ENCODE results near the gene SLC39A1. TPM values are rescaled to one million over a fixed set of nuclear protein-coding genes. Genes with fewer than 3 reads are reported as not detected.
A peak's percentile ranks its signal among the peaks of the same experiment; 100 is the strongest.

SLC39A1 gene
- total and polyA plus RNA-seq, 9 of the 15 experiments (the other 6 are each of a cell fraction or from before 2014, with no cell fraction given), result 9.9 to 81.1 (median 62.7) TPM

GRCh38 chr1:153977250-153978240 is 14.2 kb upstream of the SLC39A1 start, which contains the start of gene JTB (continued):
- TF ChIP-seq E4F1 (CRISPR knock-in tag; IDR thresholded peaks at IDR 0.05; ENCODE audit: borderline replicate concordance), result no peak
- TF ChIP-seq SPI1 (IDR thresholded peaks at IDR 0.05; ENCODE audit: borderline replicate concordance, low read depth, low read length), result no peak
- no peak for TF ChIP-seq TFAM (CRISPR knock-in tag; conservative IDR thresholded peaks at IDR 0.05)
- no peak for TF ChIP-seq CSDE1 (IDR thresholded peaks at IDR 0.05)
- TF ChIP-seq ATF4 (CRISPR knock-in tag; IDR thresholded peaks at IDR 0.05), result peak; percentile 24; the same call in 1 of the 2 replicates
- no peak for TF ChIP-seq NUFIP1 (IDR thresholded peaks at IDR 0.05; ENCODE audit: partially characterized antibody)
- peak; percentile 47 to 54 for TF ChIP-seq NRF1 (conservative IDR thresholded peaks at IDR 0.05 in 1 of 2, IDR thresholded peaks at IDR 0.05 in 1 of 2)
- peak; percentile 71; the same call in 1 of the 2 replicates for TF ChIP-seq NKRF (IDR thresholded peaks at IDR 0.05; ENCODE audit: borderline replicate concordance)
- TF ChIP-seq PHF8 (IDR thresholded peaks at IDR 0.05; ENCODE audit: borderline replicate concordance, low read length), result peak; percentile 92; the same call in 1 of the 2 replicates
- TF ChIP-seq ARNT (IDR thresholded peaks at IDR 0.05), result no peak
- TF ChIP-seq BMI1 (IDR thresholded peaks at IDR 0.05; ENCODE audit: low read length), result no peak
- TF ChIP-seq SAP30 (IDR thresholded peaks at IDR 0.05; ENCODE audit: borderline replicate concordance, insufficient read depth, low read depth, low read length, poor library complexity, severe bottlenecking), result peak; percentile 47
- peak; percentile 77 for TF ChIP-seq SUPT5H (IDR thresholded peaks at IDR 0.05)
- TF ChIP-seq EGR1 (conservative IDR thresholded peaks at IDR 0.05), result peak; percentile 86
- peak; percentile 58 for TF ChIP-seq TFAP4 (CRISPR knock-in tag; IDR thresholded peaks at IDR 0.05; ENCODE audit: borderline replicate concordance)
- TF ChIP-seq KLF13 (tag; IDR thresholded peaks at IDR 0.05; ENCODE audit: borderline replicate concordance, low read depth), result no peak
- 0 out of 2 replicates have a peak, but pooled peaks have one; percentile 50 for TF ChIP-seq TGIF2 (CRISPR knock-in tag; IDR thresholded peaks at IDR 0.05)
- TF ChIP-seq RAD51 (IDR thresholded peaks at IDR 0.05; ENCODE audit: borderline replicate concordance, low read depth), result no peak
- peak; percentile 31; the same call in 1 of the 2 replicates for TF ChIP-seq NR2C1 (IDR thresholded peaks at IDR 0.05)
- peak; percentile 61; the same call in 1 of the 2 replicates for TF ChIP-seq NR2C1 (tag; IDR thresholded peaks at IDR 0.05)
- TF ChIP-seq SNAPC5 (CRISPR knock-in tag; IDR thresholded peaks at IDR 0.05), result no peak
